HG02885 (cell line): Measurements from ENCODE around the gene FAM107A.

Experiments
- ATAC-seq: cut with Tn5 transposase; IDR thresholded peaks from one replicate; pipeline ENCODE4 v1.9.1; 2021; ENCODE audit warnings: mild to moderate bottlenecking; ENCODE audit not compliant: unreplicated experiment, poor library complexity

FAM107A gene

GRCh38 chr3:58521917-58522631, 55.1 kb downstream of the FAM107A start:
- ATAC-seq: no peak

- ATAC-seq: no peak
Observed at GRCh38 chr3:58521336-58521670, 55.9 kb downstream of the FAM107A start.

- ATAC-seq: no peak
Observed at GRCh38 chr3:58520403-58521335, 56.5 kb downstream of the FAM107A start.

- no peak for ATAC-seq
Observed at GRCh38 chr3:58519668-58520402, 57.4 kb downstream of the FAM107A start.

GRCh38 chr3:58518291-58518789, 58.9 kb downstream of the FAM107A start:
- no peak for ATAC-seq

- no peak for ATAC-seq
Observed at GRCh38 chr3:58514405-58514804, 62.8 kb downstream of the FAM107A start.
